ENCODE data around the gene CDC42BPA. TPM values are rescaled to one million over a fixed set of nuclear protein-coding genes. Genes with fewer than 3 reads are reported as not detected.

The CDC42BPA gene
- total and polyA plus RNA-seq, 2 of the 8 experiments (the other 6 are each of a cell fraction or from before 2014, with no cell fraction given) = 7.1 to 28.5 TPM

GRCh38 chr1:227102056-227102455, 216.2 kb downstream of the CDC42BPA start:
- Histone ChIP-seq H3K4me1 (replicated peaks in 1 of 4; ENCODE audit: control insufficient read depth in 3 of 4, insufficient read depth in 4 of 4, low read length in 3 of 4) (no peaks in the 10 kb centered on the region), H2AK5ac (ENCODE audit: low read depth, low read length) (no peak overlapping the region), H2BK15ac (ENCODE audit: low read length) (no peak overlapping the region), H4K8ac (ENCODE audit: extremely low read depth, insufficient read depth, low read length) (no peak overlapping the region), H3K4me2 (ENCODE audit: insufficient read depth in 1 of 2, low read depth in 2 of 2, low read length in 2 of 2) (no peak overlapping the region), H3K27ac (ENCODE audit: low read depth, low read length) (no peak overlapping the region), H4K91ac (replicated peaks; ENCODE audit: insufficient read length, low read length) (no peak overlapping the region), H3K9ac (replicated peaks in 1 of 4; ENCODE audit: extremely low read depth in 1 of 4, low read depth in 3 of 4, low read length in 3 of 4) (no peak overlapping the region), H2AFZ (ENCODE audit: low read length) (no peak overlapping the region), H3K4me3 (ENCODE audit: extremely low read depth in 1 of 4, insufficient read depth in 2 of 4, low read depth in 3 of 4, low read length in 4 of 4) (no peak overlapping the region), H2BK120ac (replicated peaks; ENCODE audit: low read depth, low read length) (no peak overlapping the region), H4K20me1 (replicated peaks in 1 of 2; ENCODE audit: control insufficient read depth in 1 of 2, insufficient read depth in 2 of 2, low read length in 2 of 2) (no peaks in the 10 kb centered on the region), H3K23ac (ENCODE audit: insufficient read length) (no peak overlapping the region), H4K5ac (ENCODE audit: insufficient read length, low read depth, low read length) (no peak overlapping the region), H2BK5ac (ENCODE audit: low read depth, low read length) (no peak overlapping the region), H3K27me3 (replicated peaks in 1 of 4; ENCODE audit: control insufficient read depth in 3 of 4, extremely low read depth in 1 of 4, insufficient read depth in 3 of 4, low read length in 3 of 4) (no peaks in the 10 kb centered on the region), H3K18ac (ENCODE audit: extremely low read depth, low read length) (no peak overlapping the region), H2BK12ac (ENCODE audit: low read depth, low read length) (no peak overlapping the region), H3K9me3 (ENCODE audit: insufficient read depth in 2 of 2, low read depth in 1 of 2, low read length in 1 of 2) (no peaks in the 10 kb centered on the region), H3K14ac (ENCODE audit: insufficient read length) (no peak overlapping the region), H3K4ac (replicated peaks; ENCODE audit: insufficient read length, low read depth, low read length) (no peak overlapping the region), H3K79me2 (ENCODE audit: control insufficient read depth in 1 of 2, insufficient read depth in 2 of 2, low read length in 2 of 2) (no peaks in the 10 kb centered on the region), H2BK20ac (ENCODE audit: low read length) (no peak overlapping the region), H3K36me3 (ENCODE audit: control insufficient read depth in 2 of 4, insufficient read depth in 4 of 4, low read length in 3 of 4) (peaks cover 0 to 9% (median 4%) of the 10 kb centered on the region in 4 experiments; a peak in 6 of 8 replicates), H3K23me2 (ENCODE audit: low read depth, low read length) (no peaks in the 10 kb centered on the region), H3K56ac (replicated peaks; ENCODE audit: insufficient read length, low read depth, low read length) (no peak overlapping the region), H3K79me1 (ENCODE audit: low read depth, low read length) (no peaks in the 10 kb centered on the region)
- TF ChIP-seq TAF1 (IDR thresholded peaks at IDR 0.05; ENCODE audit: low read depth, low read length) (no peak), CREB1 (IDR thresholded peaks at IDR 0.05) (no peak), TBP (IDR thresholded peaks at IDR 0.05; ENCODE audit: low read depth, low read length) (no peak), SAP30 (IDR thresholded peaks at IDR 0.05; ENCODE audit: insufficient read depth, insufficient replicate concordance, low read length) (no peak), RXRA (IDR thresholded peaks at IDR 0.05; ENCODE audit: insufficient read depth, low read depth, low read length) (no peak), CHD2 (IDR thresholded peaks at IDR 0.05; ENCODE audit: low read length) (no peak)
- DNase-seq (ENCODE audit: low read depth in 1 of 2, low spot score in 2 of 2) (no peak), FAIRE-seq (no peak)
- POLR2A ChIA-PET (ENCODE audit: partially characterized antibody) = no interaction called here
- CTCF ChIA-PET (ENCODE audit: partially characterized antibody) = no interaction called here
- 95% methylated on average over 5 of the region's 5 CpGs; no CpG with 5 or more reads in 1 of the 2 experiments for WGBS, 2 experiments (ENCODE audit: extremely low coverage in 1 of 2, insufficient coverage in 1 of 2, insufficient read length in 1 of 2, insufficient replicate concordance in 2 of 2, low coverage in 1 of 2, low lambda C conversion rate in 2 of 2, missing lambda C conversion rate in 1 of 2)

All from H1 (cell line).